Measurements from ENCODE around the gene FHIT.

FHIT gene

GRCh38 chr3:60133269-60134162 lies 1117.7 kb downstream of the FHIT start:
- no peak for DNase-seq

DNA sequence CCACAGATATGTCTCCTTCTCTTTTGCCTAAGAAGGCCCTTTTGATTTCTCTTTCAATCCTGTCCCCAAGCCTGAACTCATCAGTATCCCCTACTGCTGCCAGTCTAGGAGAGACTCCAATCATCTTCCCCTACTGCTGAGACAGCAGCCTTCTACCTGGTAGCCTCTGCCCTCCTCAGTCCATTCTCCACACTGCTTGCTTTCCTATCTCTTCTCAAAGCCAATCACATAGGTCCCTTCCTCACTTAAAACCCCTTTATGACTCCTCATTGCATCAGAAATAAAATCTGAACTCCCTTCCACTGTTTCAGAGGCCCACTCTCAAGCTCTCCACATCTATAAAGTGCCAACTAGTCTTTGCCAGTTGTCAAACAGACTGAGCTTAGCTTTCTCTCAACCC lies 1119.6 kb downstream of the FHIT start:
- DNase-seq, result no peak

DNA sequence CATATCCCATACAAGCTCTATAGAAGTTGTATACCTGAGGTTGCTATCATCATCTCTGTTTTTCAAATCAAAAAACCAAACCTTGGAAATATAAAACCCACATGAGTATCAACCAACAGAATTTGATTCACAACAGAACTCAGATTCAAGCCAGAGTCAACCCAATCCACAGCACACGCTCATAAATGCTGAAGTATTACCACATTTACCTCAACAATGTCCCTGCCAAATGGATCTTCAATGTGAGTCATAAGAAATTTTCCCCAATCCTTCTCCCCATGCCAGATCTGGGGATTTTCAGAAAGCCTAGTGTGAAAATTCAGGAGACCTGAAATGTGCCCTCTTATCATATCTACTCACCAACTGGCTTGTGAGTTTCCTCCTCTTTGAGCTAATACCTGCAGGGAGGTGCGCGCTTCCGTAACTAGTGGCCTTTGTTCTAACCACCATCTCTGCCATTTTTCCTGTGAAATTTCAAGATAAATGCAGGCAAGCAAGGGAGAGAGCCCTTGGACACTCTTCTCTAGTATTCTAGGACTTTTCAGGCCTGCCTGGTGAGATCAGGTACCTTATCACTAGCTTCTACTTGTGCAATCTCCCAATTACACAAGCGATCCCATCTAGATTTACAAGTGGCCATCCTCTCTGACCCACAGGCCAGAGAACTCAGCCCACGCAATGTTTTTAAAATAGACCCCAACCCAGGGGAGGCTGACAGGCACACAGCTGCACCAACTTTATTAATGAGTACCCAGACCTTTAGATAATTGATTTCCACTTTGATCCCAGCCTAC lies 1124.5 kb downstream of the FHIT start:
- DNase-seq, result no peak

DNA sequence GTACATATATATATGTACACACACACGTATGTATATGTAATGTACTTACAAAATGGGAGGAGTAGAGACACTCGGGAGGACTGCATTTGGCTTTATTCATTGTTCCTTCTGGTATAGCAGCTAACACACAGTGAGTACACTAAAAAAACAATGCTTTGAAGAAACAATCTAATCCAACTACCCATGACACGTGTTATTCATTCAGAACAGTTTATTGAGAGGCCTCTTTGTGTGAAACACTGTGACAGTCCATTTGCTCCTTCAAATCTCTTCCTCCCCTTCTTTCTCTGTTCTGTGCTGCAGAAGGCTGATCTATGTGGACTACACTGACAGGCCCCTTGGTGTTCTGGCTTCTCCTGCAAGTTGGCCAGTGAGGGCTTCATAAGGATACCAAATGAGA lies 1125.6 kb downstream of the FHIT start:
- DNase-seq, result no peak

DNA sequence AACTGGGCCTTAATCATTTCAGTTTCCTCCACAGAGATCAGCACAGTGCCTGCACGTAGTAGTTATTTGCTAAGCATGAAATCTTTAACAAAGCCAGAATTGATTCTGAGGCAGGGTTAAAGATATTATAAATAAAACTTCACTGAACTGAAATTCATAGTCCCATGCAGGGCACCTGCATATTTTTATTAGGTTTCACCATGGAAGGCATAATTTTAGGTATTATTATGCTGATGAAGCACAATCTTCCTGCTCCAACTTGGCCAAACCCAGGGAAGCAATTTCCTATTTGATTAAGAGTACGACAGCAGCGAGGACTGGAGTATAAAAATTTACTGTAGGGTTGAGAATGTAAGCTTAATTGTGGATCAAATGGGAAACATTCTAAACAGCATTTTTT lies 1131.0 kb downstream of the FHIT start:
- no peak for DNase-seq

- no peak for DNase-seq
These were observed 1137.1 kb downstream of the FHIT start for GRCh38 chr3:60114191-60114590.

- DNase-seq, result no peak
These were observed 1144.0 kb downstream of the FHIT start for GRCh38 chr3:60107275-60107674.

GRCh38 chr3:60102154-60102553 lies 1149.1 kb downstream of the FHIT start:
- DNase-seq, result no peak

GRCh38 chr3:60101621-60102020 lies 1149.6 kb downstream of the FHIT start:
- DNase-seq, result no peak

- no peak for DNase-seq
These were observed 1154.8 kb downstream of the FHIT start for GRCh38 chr3:60096403-60096802.

- DNase-seq, result no peak
These were observed 1155.3 kb downstream of the FHIT start for GRCh38 chr3:60095930-60096329.

DNA sequence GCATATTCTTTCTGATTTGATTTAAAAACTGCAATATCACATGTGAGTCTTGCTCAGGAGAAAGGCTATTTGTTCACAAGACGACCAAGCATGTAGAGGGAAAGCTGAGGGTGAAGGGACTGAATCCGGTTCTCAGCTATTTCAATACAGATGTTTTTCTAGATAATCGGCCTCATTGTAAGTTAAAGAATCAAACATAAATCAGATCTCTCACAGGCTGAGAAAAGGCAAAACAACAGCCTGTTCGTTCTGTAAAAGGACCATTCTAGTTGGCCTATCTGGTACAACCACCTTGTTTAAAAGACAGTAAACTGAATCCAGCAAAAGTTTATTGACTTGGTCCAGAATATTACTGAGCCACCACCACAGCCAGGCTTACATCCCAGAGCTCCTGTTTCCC lies 1155.7 kb downstream of the FHIT start:
- DNase-seq, result no peak

DNA sequence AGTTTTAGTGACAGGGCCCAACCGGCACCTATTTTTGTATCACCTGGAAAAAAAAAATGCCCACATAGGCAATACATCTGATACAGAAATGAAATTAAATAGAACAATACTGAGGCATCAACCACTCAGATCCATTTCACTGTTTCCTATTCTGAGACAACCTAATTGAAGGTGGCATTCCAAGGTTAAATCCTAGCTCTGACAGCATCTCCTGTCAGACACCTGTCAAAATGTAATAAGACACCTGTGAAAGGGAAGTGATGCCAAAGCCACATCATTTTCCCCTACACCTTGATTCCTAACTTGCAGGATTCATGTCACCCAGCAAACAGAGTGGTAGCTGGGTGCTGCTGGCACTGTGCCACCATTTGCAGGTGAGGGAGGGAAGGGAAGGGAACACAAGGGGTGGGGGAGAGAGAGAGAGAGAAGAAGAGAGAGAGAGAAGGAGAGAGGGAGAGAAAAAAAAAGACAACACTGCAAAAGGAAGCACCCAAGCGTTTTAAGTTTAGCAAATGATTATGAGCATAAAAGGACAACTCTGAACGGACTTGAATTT lies 1156.8 kb downstream of the FHIT start:
- DNase-seq, result peak; percentile 32

DNA sequence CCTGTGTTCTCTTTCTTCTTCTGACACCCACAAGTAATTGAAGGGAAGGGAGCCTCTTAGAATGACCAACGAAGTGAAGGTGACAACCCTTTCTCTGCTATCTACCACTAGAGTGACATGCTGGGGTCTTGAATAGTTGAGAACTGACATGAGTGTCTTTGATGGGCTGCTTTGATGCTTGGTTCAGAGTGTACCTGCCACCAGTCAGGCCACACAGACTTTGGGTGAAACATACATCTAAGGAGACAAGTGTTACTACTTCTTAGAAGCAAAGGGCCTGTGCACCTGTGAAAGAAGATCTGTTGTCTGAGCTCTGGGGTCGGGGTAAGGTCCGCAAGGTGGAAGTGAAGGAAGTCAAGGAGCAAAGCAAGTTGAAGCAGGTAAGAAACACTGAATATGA lies 1160.7 kb downstream of the FHIT start:
- no peak for DNase-seq

DNA sequence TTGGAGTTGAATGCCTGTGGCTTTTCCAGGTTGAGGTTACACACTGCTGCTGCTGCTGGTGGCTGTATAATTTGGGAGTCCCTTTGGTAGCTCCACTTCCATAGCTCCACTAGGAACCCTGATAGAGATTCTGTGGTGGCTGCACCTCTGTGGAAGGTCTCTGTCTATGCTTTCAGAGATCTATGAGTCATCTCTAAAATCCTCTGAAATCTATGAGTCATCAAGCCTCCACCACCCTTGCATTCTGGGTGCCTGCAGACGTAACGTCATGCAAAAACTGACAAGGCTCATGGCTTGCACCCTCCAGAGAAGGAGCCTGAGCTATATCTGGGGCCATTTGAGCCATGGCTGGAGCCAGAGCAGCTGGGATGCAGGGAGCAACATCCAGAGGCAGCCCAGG lies 1164.4 kb downstream of the FHIT start:
- DNase-seq, result peak; percentile 41

- DNase-seq, result no peak
These were observed 1165.6 kb downstream of the FHIT start for GRCh38 chr3:60085649-60086048.

GRCh38 chr3:60081381-60082095 lies 1169.7 kb downstream of the FHIT start:
- no peak for DNase-seq

DNA sequence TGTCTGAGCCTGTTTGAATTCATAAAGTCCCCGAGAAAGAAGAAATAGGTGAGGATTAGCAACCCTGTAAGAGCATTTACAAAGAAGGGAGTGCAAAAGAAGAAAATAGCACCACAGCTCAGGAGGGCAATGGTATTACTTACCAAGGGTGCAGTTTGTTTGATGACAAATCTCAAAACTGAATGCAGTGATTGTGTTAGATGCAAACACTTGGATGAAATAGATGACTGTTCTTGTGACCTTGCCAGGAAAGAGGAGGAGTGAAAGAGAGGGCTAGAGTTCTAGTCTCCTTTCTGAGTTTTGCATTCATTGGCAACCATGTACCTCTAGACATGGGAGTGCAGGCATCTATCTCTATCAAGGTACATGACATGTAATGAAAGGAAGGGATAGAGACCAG lies 1170.6 kb downstream of the FHIT start:
- no peak for DNase-seq

DNA sequence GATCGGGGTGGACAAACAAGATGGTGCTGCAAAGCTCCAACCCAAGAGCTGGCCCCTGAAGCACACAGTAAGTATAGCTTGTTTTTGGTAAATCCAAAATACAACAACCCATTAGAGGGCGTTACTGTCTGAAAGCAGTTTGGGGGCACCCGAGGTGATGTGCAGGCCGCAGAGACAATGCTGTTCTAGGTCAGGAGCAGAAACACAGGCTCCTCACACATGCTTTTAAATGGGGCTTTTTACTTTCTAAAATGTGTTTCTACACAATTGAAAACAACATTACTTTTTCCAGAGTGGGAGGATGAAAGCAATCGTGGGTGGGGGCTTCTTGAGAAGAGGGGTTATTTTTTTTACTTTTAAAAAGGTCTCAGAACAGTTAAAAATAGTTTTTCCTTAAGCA lies 1172.2 kb downstream of the FHIT start:
- DNase-seq, result no peak

DNA sequence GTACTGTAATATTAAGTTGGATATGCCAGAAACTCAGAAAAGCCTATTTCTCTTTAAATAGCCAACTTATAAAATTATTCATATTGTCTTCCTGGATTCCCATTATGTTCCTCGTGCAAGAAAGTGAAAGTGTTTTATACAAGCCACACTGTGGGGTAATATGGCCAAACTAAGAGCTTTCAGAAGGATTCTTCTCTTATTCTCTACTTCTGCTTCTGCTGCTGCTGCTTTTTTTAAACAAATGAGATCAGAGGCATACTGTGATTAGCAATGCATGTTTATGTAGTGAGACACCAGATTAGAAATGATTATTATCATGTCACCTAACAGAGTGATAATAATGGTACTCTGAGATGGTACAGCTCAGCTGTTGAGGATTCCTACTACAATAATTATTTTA lies 1174.9 kb downstream of the FHIT start:
- DNase-seq, result no peak

DNA sequence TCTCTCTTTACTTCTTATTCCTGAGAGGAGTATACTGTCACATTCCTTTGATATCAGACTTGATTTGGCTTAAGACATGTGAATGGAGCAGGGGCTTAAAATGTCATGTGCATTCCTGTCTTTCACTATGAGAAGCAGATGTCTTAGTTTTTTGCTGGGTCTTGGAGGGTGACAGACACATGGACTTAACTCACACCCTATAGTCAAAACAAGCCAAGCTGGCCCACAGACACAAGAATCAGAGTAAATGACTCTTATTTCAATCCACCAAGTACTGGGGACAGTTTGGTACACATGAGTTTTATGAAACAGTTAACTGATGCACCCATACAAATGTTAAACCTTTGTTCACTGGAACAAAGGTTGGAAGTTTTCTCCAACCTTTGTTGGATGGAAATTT lies 1177.3 kb downstream of the FHIT start:
- DNase-seq, result no peak

GRCh38 chr3:60073228-60073627 lies 1178.0 kb downstream of the FHIT start:
- no peak for DNase-seq

- DNase-seq, result no peak
These were observed 1180.9 kb downstream of the FHIT start for GRCh38 chr3:60070366-60070765.

Measured in DMS53 (cell line).